Psoas muscle (tissue), 8 donors: ENCODE results near the gene RNLS. TPM values are rescaled to one million over a fixed set of nuclear protein-coding genes. Genes with fewer than 3 reads are reported as not detected.

Experiments
- ATAC-seq, 4 donors: fragments of 200-7000 bp; cut with Tn5 transposase; one replicate each; pipeline ENCODE4 v1.9.1; 2020; ENCODE audit warnings: moderate library complexity in 3 of 4, mild to moderate bottlenecking in 2 of 4
- DNase-seq, 2 donors: peaks; one replicate each; pipeline ENCODE4 v3.0.0-alpha.2; 2020
- H3K27ac ChIP-seq: fragments of 200-600 bp; one replicate; pipeline ENCODE4 v1.8.0; 2022
- H3K27me3 ChIP-seq, 3 donors: fragments of 200-600 bp in 1 of 3; one replicate each; pipeline versions ENCODE4 v1.6.1 to v1.8.0; 2013 to 2022; ENCODE audit warnings: low read length in 2 of 3, mild to moderate bottlenecking in 2 of 3, moderate library complexity in 1 of 3; ENCODE audit not compliant: insufficient read depth in 3 of 3
- H3K36me3 ChIP-seq, 2 donors: fragments of 200-600 bp in 1 of 2; one replicate each; pipeline versions ENCODE4 v1.6.1 to v1.8.0; 2013 to 2022; ENCODE audit warnings: low read depth in 1 of 2, mild to moderate bottlenecking in 1 of 2, moderate library complexity in 1 of 2; ENCODE audit not compliant: insufficient read depth in 1 of 2
- H3K4me1 ChIP-seq: fragments of 200-600 bp; one replicate; pipeline ENCODE4 v1.8.0; 2022
- H3K4me3 ChIP-seq: fragments of 200-600 bp; one replicate; pipeline ENCODE4 v1.8.0; 2022; ENCODE audit warnings: mild to moderate bottlenecking
- H3K9me3 ChIP-seq: fragments of 200-600 bp; one replicate; pipeline ENCODE4 v1.8.0; 2022
- WGBS, 3 donors: extraction: QIAGEN DNeasy Blood & Tissue Kit; methylation state at CpG; one replicate each; pipeline versions ENCODE4 v1.1.6 to v1.1.7; 2013; 5-methylcytosine and 5-hydroxymethylcytosine counted together
- intact Hi-C, 2 donors: fragments of 100-400 bp; cut with DNase I; formaldehyde crosslinking; loops; one replicate each; pipeline versions ENCODE4 v1.11.0 to v1.14.2; 2022
- polyA plus RNA-seq, 3 donors: library from polyadenylated mRNA; stranded (reverse); fragments of 200-250 nt; gene quantifications; one replicate each; pipeline ENCODE4 v1.2.3, GENCODE V29; 2013
- total RNA-seq, 4 donors: library from RNA; stranded (reverse); fragmentation: NEBNext Ultra II Directional in 2 of 4; extraction: Animal tissue kit (Norgen Biotek cat#: 25700) in 2 of 4; gene quantifications; one replicate each; pipeline versions ENCODE4 v1.2.1 to v1.2.4, GENCODE V29; 2021 to 2023
- TF ChIP-seq, protein P1 (sequence below): fragments of 200-600 bp; IDR thresholded peaks from one replicate; pipeline ENCODE4 v1.8.0; 2022; ENCODE audit warnings: antibody characterized with exemption
- donor health status: healthy with polysubstance abuse.
- donor health status: DM: no; HTN: no; CAD: no; lungs with moderate emphysema.
- donor health status: Bipolar disorder and iron deficiency.
- donor health status: healthy.
- donor health status: DM: yes; HTN: yes; CAD: no.
- donor health status: DM: no; HTN: no; CAD: no.
- donor health status: DM: no; HTN: no; CAD: no.
- donor health status: DM: yes; HTN: yes; CAD: no.

Gene RNLS
- total and polyA plus RNA-seq, 7 donors, result 3.0 to 9.2 (median 6.7) TPM

- no peaks in the 10 kb centered on the region for H3K27me3 ChIP-seq
- H3K9me3 ChIP-seq, result no peaks in the 10 kb centered on the region
- peaks cover 18% of the 10 kb centered on the region for H3K4me1 ChIP-seq
- no peaks in the 10 kb centered on the region for H3K36me3 ChIP-seq
- DNase-seq (no peak), ATAC-seq (peak; percentile 23 to 61 (median 47))
- H3K4me3 ChIP-seq, result no peak overlapping the region
- intact Hi-C loops, result loop anchor here (5.0 kb wide), 2 partner anchors 272 to 527 kb away; partner anchors contain the start of genes KLLN (in 2 of the 2) and PTEN (in 2 of the 2)
- H3K27ac ChIP-seq, result no peak overlapping the region
- WGBS, 3 donors, result 12 to 19% (median 13%) methylated on average over 3 of the region's 3 CpGs
- TF ChIP-seq, protein P1, sequence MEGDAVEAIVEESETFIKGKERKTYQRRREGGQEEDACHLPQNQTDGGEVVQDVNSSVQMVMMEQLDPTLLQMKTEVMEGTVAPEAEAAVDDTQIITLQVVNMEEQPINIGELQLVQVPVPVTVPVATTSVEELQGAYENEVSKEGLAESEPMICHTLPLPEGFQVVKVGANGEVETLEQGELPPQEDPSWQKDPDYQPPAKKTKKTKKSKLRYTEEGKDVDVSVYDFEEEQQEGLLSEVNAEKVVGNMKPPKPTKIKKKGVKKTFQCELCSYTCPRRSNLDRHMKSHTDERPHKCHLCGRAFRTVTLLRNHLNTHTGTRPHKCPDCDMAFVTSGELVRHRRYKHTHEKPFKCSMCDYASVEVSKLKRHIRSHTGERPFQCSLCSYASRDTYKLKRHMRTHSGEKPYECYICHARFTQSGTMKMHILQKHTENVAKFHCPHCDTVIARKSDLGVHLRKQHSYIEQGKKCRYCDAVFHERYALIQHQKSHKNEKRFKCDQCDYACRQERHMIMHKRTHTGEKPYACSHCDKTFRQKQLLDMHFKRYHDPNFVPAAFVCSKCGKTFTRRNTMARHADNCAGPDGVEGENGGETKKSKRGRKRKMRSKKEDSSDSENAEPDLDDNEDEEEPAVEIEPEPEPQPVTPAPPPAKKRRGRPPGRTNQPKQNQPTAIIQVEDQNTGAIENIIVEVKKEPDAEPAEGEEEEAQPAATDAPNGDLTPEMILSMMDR, result peak; percentile 67
Observed at GRCh38 chr10:88389456-88389855, 193.7 kb downstream of the RNLS start.

GRCh38 chr10:88388324-88388723, 194.8 kb downstream of the RNLS start:
- intact Hi-C loops, result loop anchor here (5.0 kb wide), 2 partner anchors 271 to 526 kb away; partner anchors contain the start of genes KLLN (in 2 of the 2) and PTEN (in 2 of the 2)
- Histone ChIP-seq H3K27me3 (no peaks in the 10 kb centered on the region), H3K4me1 (peaks cover 18% of the 10 kb centered on the region), H3K4me3 (no peak overlapping the region), H3K36me3 (no peaks in the 10 kb centered on the region), H3K27ac (peak overlapping the region; percentile 30), H3K9me3 (no peaks in the 10 kb centered on the region)
- TF ChIP-seq, protein P1, result no peak
- DNase-seq (no peak), ATAC-seq (no peak)

- ATAC-seq (peak; percentile 60 to 87 (median 77)), DNase-seq (no peak)
- intact Hi-C loops, result loop anchor here (5.0 kb wide), 2 partner anchors 270 to 525 kb away; partner anchors contain the start of genes KLLN (in 2 of the 2) and PTEN (in 2 of the 2)
- Histone ChIP-seq H3K4me1 (peaks cover 18% of the 10 kb centered on the region), H3K36me3 (no peaks in the 10 kb centered on the region), H3K9me3 (no peaks in the 10 kb centered on the region), H3K4me3 (peak overlapping the region; percentile 4), H3K27ac (peak overlapping the region; percentile 6), H3K27me3 (no peaks in the 10 kb centered on the region)
- 20 to 44% (median 24%) methylated on average over 6 of the region's 6 CpGs for WGBS, 3 donors
- TF ChIP-seq, protein P1, result no peak
Observed at GRCh38 chr10:88386821-88387773, 196.0 kb downstream of the RNLS start.

GRCh38 chr10:88386204-88386788, 196.8 kb downstream of the RNLS start:
- TF ChIP-seq, protein P1, result no peak
- Histone ChIP-seq H3K9me3 (no peaks in the 10 kb centered on the region), H3K27me3 (no peaks in the 10 kb centered on the region), H3K27ac (peak overlapping the region; percentile 31), H3K4me1 (peaks cover 18% of the 10 kb centered on the region), H3K36me3 (no peaks in the 10 kb centered on the region), H3K4me3 (peak overlapping the region; percentile 13)
- intact Hi-C loops, result loop anchor here (5.0 kb wide), 2 partner anchors 269 to 524 kb away; partner anchors contain the start of genes KLLN (in 2 of the 2) and PTEN (in 2 of the 2)
- ATAC-seq (peak in 2 of 4 donors; percentile 24 to 33), DNase-seq (no peak)
- whole genome bisulfite sequencing, 3 donors, result 11 to 23% (median 14%) methylated on average over 3 of the region's 3 CpGs
